Muscle of back (tissue), 13 donors: ENCODE results near the gene TMCC1. TPM values are rescaled to one million over a fixed set of nuclear protein-coding genes. Genes with fewer than 3 reads are reported as not detected.
"Not testable (repeated sequence)": the region's sequence is repeated elsewhere in the genome, so short reads cannot be mapped to it uniquely, and the experiment has no call there.

Experiments
- DNase-seq, 3 donors: peaks; one replicate each; pipeline versions ENCODE4 v3.0.0 to v3.0.0-alpha.2; 2013
- long read RNA-seq, 9 donors: transcript quantifications; one replicate each; lab custom pipeline, GENCODE V29; 2026
- polyA plus RNA-seq, 10 donors: library from polyadenylated mRNA; unstranded; fragments of 120-200 nt; gene quantifications; one replicate each; pipeline ENCODE4 v1.2.1, GENCODE V29; 2013; ENCODE audit not compliant: insufficient read length in 10 of 10

The TMCC1 gene
- 10 to 100 TPM; 26.5 to 40.0 (median 33.6) TPM for polyA plus RNA-seq
- long read RNA-seq, donor 1 = 0 reads
- long read RNA-seq, donor 2, full-length matches to known transcripts = 2 of 2 reads
- long read RNA-seq, donor 2, partial matches to known transcripts = 0 of 2 reads
- long read RNA-seq, donor 2, other reads (novel, unspliced or antisense) = 0 of 2 reads
- long read RNA-seq, donor 3 = 0 reads
- long read RNA-seq, donor 4 = 0 reads
- long read RNA-seq, donor 5, partial matches to known transcripts = 0 of 1 reads
- long read RNA-seq, donor 5, other reads (novel, unspliced or antisense) = 0 of 1 reads
- long read RNA-seq, donor 6, partial matches to known transcripts = 0 of 2 reads
- long read RNA-seq, donor 6, other reads (novel, unspliced or antisense) = 0 of 2 reads
- long read RNA-seq, donor 7, partial matches to known transcripts = 0 of 1 reads
- long read RNA-seq, donor 7, other reads (novel, unspliced or antisense) = 0 of 1 reads
- long read RNA-seq, donor 8 = 0 reads
- long read RNA-seq, donor 9 = 0 reads

DNA sequence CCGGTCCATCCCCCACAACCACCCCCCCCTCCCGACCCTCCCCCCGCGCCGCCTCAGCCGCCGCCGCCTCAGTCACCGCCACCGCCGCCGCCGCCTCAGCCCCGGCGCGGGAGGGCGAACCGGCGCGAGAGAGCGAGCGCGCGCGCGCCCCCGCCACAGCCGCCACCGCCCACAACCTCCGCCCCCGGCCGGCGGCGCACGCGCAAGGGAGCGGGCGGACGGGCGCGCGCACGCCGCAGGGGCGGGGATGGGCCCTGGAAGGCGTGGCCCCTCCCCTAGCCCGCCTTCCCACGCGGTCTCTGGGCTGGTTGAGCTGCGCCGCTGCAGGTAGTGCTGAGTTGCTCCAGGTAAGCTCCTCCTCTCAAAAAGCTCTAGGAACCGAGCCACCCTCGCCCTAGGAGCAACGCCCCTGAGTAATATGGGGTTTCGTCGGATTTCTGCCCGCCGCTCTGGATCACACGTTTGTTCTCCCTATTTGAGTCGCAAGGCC, at the start of gene TMCC1:
Gene TMCC1, minus strand, starts transcription at position 131 of the 490 bp plus-strand sequence.
- DNase-seq = peak; percentile 90 to 95 (median 93)

DNA sequence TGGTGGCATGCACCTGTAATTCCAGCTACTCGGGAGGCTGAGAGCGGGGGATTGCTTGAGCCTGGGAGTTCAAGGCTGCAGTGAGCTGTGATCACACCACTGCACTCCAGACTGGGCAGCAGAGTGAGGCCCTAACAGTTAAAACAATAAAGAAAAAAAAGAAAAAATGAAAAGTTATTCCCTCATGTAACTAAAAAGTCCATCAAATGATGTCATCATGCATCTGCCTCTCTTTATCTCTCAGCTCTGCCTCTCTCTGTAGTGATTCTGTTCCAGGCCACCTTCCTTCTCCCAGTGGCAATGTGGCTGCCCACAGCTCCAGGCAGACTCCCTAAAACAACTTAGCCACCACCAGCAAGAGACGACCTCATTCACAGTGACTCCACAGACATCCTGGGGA, 49.5 kb upstream of the TMCC1 start:
- DNase-seq = no peak

DNA sequence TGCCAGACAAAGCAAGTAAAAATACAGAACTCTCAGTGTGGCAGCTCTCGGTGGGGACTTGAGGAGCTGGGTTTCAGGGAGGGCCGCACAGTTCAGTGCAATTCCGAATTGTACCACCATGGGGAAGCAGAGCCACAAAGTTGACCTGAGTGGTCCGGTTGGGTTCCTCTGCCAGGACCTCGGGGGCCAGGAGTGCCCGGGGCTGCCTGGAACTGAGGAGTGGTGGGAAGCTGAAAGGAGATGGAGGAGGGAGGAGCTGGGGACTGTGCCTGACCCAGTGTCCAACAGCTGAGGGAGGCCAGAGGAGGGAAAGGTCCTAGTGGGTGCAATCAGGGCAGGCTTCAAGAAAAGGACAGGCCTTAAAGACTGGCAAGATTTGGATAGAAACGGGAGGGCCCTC, 48.8 kb upstream of the TMCC1 start:
- peak; percentile 44 to 76 (median 58) for DNase-seq

DNA sequence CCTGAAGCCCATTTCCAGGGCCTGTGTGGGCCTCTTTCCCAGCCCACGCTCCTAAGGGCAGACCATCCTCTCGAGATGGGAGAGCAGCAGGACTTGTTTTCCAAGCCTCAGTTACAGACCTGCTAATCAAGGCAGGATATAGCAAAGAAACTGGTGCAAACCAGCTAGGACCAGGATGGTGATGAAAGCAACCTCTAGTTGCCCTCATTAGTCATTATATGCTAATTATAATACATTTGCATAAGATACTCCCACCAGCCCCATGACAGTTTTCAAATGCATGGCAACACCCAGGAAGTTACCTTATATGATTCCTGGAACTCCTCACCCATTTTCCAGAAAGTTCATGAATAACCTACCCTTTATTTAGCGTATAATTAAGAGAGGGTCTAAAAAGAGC, 46.6 kb upstream of the TMCC1 start:
- DNase-seq = no peak

DNA sequence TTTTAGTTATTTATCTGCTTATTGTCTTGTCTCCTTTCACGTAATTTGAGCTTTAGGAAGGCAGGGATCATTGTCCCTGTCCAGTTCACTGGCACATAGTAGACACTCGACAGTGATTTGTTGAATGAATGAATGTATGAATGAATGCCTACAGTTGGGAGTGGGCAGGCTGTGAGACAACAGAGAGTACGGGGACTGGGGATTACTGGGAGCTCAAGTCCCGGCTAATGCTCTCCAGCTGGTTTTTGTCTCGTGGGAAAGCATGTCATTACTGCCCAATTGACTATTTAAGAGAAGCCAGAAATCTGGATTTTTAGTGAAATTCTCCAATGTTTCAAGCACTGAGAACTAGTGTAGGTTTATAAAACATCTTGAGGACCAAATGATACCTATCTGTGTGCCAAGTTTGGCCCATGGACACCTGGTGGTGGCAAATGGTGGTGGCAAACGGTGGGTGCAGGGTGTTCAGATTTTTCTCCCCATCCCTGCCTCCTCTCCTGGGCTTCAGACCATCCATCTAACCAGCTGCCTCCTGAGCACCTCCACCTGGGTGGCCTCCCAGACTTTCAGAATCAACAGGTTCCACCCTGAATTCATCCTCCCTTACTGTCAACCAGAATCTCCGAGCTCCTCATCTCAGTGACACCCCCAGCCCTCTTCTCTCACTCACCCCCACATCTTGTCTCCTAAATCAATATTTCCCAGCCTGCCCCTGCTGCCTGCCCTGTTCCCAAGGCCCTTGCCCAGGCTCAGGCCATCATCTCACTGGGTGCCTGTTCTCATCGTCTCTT, 44.8 kb upstream of the TMCC1 start:
- DNase-seq = no peak

DNA sequence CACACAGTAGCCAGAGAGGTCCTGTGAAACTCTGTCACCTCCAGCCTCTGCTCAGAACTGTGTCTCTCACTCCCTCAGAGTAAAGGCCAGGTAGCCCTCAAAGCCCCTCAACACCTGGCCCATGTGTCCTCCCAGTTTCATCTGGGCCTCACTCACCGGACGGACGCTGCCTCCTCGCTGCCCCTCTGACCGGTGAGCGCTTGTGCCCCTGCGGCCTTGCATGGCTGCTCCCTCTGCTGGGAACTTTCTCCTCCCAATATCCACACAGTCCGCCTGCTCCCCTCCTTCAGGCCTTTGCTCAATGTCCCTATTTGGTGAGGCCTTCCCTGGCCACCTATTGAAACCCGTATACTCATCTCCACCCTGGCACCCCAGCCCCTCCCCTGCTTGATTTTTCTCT, 44.2 kb upstream of the TMCC1 start:
- DNase-seq = no peak

DNA sequence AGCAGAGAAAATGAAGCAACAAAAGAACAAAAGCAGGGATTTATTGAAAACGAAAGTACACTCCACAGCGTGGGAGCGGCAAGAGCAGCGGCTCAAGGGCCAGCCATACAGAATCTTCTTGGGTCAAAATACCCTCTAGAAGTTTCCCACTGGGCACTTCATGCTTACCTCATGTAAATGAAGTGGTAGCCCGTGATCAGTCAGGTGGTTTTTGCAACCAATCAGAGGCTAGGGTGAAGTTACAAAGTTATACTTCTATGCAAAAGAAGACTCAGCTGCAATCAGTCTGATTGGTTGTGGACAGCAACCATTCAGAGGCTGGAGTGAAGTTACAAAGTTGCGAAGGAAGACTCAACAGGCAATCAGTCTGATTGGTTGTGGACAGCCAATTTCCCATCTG, 43.2 kb upstream of the TMCC1 start:
- DNase-seq = peak; percentile 21 to 58 (median 27)

DNA sequence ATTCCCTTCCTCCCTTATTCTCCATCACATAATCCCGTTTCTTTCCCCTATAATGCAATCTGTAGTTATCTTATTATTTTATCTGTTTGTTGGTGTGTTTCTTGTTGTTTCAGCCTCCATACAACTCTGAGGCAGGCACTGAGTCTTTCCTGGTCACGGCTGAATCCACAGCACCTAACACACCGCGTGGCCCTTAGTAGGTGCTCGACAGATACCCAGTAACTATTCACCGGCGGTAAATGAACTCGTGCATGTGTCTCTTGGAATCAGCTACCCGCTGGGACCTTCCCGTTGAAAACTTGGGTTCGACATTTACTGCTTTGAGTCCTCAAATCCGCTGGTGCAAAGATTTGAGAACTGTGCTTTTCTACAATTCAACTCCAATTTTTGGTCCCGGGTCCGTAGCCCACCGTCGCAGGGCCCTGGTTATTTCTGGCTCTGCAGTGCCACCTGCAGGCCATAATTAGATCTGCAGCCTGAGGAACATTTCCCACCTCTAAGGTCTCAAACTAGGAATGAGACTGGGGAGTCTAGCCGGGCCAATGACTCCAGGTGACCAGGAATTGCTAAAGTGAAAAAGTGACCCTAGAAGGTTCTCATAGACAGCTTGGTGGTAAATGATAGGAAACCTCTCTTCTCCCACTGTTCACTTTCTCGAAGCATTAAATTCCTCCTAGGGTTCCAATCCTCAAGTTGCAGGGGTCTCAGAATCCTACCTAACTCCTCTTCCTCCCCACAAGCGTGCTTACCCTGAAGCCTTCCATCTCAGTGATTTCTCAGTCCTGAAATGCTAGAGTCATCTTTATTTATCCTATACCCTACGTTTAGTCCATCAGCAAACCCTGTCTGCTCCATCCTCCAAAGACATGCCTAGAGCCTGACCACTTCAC, 41.0 kb upstream of the TMCC1 start:
- DNase-seq = peak; percentile 32 to 66 (median 48)

DNA sequence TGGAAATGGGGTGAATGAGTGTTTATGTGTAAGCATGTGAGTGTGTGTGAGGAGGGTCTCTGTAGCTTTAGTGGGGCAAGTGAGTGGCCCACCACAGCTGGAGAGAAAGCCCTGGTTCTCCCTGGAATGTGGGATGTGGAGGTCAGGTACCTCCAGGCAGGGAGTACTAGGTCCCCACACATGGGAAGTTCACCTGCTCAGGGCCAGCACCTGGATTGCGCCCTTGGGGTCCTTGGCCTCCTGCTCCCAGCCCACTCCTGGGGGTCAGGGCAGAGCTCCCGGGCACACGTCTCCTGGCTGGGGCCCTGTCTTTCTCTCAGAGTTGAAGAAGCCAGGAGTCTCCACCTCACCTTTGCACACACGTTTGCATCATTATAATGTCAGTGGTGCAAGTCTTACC, 40.0 kb upstream of the TMCC1 start:
- no peak for DNase-seq

DNA sequence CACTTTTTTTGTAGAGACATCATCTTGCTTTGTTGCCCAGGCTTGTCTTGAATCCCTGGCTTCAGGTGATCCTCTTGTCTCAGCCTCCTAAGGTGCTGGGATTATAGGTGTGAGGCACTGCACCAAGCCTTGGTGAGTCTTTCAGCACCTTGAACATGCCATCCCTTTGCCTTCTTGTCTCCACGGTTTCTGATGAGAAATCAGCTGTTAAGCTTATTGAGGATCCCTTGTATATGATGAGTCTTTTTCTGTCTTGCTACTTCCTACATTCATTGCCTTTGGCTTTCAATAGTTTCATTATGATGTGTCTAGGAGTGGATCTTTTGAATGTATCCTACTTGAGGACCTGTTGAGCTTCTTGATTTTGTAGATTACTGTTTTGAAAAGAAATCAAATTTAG, 35.9 kb upstream of the TMCC1 start:
- DNase-seq = no peak

DNA sequence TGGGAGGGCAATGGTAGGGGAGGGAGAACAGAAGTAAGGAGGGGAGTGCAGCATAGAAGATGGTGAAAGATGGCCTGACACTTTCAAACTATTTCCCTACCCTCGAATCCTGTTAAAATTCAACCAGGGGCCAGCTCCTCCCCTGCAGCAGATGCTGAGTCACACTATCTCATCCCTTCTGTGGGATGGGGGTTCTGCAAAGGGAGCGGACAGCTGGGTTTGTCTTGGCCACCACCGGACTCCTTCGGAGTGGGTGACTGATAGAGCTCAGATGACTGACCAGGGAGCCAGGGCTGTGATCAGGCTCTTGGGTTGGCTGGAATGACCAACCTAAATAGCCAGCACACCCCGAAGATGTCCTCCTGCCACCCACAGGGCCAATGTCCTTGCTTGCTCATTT, 33.6 kb upstream of the TMCC1 start:
- DNase-seq = no peak

DNA sequence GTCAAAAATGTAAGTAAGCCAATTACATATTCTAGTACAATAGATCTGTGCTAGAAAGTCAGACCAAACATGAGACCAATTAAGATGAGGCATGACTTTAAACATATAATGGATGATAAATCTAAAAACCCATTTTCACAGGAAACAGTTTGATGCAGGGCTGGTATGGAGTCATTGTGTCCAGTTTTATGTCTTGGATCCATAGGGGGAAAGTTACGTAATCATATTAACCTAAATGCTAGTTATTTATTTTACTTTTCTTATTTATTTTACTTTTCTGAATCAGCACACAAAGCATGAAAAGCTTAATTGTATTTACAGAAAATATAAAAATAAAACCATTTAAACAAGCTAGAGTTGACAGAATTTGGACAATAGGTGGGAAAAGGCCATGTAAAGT, 26.3 kb upstream of the TMCC1 start:
- DNase-seq = no peak

DNA sequence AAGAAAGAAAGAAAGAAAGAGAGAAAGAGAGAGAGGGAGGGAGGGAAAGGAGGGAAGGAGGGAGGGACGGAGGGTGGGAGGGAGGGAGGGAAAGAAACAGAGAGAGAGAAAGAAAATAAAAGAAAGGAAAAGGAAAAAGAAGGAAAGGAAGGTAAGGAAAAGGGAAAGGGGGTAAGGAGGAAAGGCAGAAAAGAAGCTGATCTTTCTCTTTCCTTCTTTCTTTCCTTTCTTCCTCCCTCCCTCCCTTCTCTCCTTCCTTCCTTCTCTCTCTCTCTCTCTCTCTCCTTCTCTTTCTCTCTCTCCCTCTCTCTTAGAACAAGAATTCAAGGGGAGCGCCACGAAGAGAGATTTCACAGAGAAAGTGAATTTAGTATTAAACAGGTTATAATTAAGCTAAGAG, 25.8 kb upstream of the TMCC1 start:
- no peak for DNase-seq

DNA sequence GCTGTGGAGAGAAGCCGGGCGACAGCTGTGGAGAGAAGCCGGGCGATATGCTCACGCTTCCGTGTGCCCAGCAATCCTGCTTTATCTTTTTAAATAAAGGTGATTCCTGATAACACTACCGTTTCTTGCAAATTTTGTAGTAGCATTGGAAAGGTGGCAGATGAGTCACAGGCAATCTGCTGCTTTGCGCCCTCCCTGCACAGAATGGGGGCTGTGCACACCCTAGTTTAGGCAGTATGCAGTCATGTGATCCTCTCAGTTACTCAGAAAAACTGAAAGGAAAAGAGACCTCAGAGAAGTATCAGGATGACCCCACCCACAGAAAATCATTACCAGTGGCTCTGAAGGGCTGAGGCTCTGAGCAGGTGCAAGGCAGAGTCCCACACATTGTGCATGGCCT, 24.9 kb upstream of the TMCC1 start:
- DNase-seq = no peak

DNA sequence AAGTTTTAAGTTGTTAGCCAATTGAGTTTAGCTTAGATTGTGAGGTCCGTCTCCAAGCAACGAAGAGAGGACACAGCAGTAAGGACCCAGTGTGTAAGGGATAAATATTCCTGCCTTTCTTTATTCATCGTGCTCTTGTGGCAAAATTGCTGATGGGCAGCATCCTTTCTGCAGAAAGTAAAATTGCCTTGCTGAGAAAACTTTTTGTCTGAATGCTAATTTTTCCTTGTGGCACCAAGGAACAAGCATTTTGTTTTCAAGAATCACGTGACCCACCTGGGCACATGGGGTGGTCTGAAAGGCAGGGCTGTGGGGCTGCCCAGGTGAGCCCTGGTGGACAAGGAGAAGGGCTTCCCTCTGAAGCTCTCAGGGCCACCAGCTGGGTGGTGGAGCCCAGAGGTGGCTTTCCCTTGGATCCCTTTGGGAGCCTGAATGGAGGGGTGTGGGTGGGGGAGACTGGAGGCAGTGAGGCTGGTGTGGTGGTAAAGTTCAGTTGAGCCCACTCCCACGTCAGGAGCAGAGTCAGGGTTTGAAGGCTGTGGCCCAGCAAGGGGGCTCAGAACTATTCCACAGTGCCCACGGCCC, 24.0 kb upstream of the TMCC1 start:
- no peak for DNase-seq

DNA sequence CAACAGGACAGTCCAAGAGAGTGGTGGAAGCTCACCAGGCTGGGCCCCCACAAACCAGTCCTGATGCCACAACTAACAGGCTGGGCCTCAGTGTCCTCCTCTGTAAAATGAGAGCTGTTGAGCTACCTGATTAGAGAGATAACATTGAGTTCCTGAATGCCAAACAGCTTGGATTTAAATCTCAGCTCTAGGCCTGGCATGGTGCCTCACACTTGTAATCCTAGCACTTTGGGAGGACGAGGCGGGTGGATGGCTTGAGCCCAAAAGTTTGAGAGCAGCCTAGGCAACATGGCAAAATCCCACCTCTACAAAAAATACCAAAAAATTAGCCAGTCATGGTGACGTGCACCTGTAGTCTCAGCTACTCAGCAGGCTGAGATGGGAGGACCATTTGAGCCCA, 20.1 kb upstream of the TMCC1 start:
- DNase-seq = no peak

DNA sequence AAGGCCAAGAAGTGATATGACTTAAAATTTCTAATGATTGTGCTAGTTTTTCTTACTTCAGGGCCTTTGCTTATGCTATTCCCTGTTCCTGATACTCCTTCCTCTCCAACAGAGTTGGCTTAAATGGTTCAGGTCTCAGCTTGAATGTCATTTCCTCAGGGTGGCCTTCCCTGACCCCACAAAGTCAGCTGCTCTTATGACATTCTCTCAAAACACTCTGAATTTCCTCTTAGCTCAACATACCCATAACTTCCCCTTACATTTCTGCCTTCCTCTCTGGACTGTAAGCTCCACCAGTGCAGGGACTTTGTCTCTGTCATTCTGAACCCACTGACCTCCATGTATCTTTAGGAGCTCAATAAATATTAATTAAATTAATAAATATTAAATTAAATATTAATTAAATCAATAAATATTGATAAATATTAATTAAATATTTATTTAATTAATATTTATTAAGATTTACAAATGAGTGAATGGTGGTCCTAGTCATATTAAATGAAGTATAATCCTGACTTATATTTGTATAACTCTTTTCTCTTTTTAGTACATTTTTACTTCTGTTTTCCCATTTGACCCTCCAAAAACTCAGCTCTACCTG, 17.9 kb upstream of the TMCC1 start:
- DNase-seq = peak in 2 of 3 donors; percentile 18 to 49

DNA sequence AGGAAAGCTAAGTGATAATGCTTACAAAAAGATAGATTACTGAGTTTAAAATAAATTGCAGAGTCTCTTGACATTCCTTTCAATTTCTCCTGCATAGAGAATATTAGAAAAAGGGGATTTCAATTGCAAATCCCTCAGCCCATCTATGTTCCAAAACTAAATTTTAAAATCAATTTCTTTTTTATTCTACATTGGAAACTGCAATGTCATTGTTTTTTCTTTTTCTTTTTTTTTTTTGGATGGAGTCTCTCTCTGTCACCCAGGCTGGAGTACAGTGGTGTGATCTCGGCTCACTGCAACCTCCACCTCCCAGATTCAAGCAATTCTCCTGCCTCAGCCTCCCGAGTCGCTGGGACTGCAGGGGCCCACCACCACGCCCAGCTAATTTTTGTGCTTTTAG, 15.7 kb upstream of the TMCC1 start:
- DNase-seq = not testable (repeated sequence)

DNA sequence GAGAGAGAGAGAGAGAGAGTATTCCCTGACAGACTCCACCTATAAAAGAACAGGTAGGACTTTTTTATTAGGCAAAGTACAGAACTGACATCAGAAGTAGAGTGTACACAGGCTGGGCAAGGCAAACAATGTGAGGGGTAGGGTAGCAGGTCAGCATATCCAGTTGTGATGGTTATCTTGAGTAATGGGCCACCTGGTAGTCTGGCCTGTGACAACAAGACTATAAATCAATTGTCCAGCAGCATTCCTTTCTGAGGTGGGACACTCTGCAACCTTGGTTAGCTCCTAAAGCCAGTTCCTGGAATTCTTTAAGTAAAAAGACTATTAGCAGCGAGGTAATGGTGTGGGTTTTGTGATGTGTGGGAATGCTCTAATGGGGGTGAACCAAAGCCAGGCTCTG, 14.9 kb upstream of the TMCC1 start:
- DNase-seq = no peak

DNA sequence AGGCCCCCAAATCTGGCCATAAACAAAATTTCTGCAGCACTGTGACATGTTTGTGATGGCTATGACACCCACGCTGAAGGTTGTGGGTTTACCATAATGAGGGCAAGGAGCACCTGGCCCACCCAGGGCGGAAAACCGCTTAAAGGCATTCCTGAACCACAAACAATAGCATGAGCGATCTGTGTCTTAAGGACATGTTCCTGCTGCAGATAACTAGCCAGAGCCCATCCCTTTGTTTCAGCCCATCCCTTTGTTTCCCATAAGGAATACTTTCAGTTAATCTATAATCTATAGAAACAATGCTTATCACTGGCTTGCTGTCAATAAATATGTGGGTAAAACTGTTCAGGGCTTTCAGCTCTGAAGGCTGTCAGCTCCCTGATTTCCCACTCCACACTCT, 7.8 kb upstream of the TMCC1 start:
- DNase-seq = not testable (repeated sequence)

DNA sequence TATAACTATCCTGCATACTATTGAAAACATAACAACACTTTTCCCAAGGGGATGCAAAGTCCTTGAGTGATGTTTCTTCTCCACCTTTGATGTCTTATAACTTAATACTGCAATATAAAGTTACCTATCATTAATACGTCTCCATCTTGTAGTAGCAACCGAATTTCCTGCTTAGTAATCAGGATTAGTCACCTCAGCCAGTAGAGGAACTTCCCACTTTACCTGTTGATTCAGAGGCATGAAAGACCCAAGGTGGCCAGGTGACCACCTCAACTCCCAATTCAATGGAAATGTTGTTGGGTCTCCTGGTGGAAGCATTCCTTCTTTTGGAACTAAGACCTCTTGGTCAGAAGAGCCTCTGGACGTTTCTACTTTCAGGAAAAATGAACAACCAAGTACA, 3.5 kb upstream of the TMCC1 start:
- no peak for DNase-seq
